Measurements from ENCODE around the gene HIC1.

DNA sequence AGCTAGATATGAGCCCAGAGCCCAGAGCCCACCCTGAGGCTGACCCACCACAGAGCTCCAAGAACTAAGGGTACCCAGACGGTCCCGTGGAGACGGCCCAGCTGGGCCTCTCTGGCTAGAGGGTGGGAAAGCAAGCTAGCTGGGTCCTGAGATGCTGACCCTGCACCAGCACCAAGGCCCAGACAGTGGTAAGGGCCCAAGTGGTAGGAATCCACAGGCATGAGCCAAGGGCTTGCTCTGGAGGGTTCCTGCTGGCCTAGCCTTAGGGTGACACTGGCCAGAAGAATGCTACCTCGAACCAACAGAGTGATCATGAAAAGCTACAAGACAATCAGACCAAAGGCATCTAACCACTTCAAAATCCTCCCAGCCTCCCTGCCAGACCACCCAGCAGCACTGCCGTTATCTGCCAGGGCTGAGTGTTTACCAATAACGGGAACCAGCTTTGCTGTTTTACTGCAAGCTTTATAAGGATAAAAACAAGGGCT, 13.2 kb downstream of the HIC1 start:
- TF ChIP-seq POLR2AphosphoS5 (IDR thresholded peaks at IDR 0.05; ENCODE audit: insufficient read depth in 1 of 2, low read depth in 1 of 2) (no peak), POLR2A (IDR thresholded peaks at IDR 0.05) (no peak)
- TF ChIP-seq, protein P1, sequence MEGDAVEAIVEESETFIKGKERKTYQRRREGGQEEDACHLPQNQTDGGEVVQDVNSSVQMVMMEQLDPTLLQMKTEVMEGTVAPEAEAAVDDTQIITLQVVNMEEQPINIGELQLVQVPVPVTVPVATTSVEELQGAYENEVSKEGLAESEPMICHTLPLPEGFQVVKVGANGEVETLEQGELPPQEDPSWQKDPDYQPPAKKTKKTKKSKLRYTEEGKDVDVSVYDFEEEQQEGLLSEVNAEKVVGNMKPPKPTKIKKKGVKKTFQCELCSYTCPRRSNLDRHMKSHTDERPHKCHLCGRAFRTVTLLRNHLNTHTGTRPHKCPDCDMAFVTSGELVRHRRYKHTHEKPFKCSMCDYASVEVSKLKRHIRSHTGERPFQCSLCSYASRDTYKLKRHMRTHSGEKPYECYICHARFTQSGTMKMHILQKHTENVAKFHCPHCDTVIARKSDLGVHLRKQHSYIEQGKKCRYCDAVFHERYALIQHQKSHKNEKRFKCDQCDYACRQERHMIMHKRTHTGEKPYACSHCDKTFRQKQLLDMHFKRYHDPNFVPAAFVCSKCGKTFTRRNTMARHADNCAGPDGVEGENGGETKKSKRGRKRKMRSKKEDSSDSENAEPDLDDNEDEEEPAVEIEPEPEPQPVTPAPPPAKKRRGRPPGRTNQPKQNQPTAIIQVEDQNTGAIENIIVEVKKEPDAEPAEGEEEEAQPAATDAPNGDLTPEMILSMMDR (IDR thresholded peaks at IDR 0.05): no peak
